Measurements from ENCODE around the gene SUGP1.

DNA sequence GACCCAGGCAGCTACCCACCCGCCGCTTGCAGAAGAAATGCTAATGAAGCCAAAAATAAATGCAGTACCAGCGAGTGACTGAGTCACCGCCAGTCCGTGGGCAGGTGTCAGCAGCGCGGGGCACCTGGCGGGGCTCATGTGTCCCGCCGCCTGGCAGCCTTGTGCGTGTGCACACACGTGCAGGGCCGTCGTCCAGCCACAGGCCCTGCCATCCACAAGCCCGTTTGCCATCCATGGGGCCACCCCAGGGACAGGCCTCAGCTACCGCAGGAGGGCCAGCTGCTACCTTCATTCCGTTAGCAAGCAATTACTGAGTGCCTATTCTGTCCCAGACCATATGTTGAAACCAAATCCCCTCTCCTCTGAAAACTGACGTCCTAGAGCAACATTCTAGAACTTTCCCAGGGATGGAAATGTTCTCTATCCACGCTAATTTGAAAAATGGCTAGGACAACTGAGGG is 88.0 kb downstream of the SUGP1 start:
- TF ChIP-seq CTCF (IDR thresholded peaks at IDR 0.05; ENCODE audit: low read length) (no peak), EZH2 (IDR thresholded peaks at IDR 0.05; ENCODE audit: borderline replicate concordance, low read length) (no peak)

Data from OCI-LY1 (cell line).